Germinal center (tissue), 1 donor: ENCODE data around the gene MAP7D1.
"Not testable (repeated sequence)": the region's sequence is repeated elsewhere in the genome, so short reads cannot be mapped to it uniquely, and the experiment has no call there.

Source experiments
- DNase-seq: peaks from one replicate; pipeline ENCODE4 v3.0.0; 2012; ENCODE audit warnings: mixed read lengths, low spot score

MAP7D1 gene

GRCh38 chr1:36203554-36204346 lies 47.8 kb downstream of the MAP7D1 start:
- DNase-seq: no peak

DNA sequence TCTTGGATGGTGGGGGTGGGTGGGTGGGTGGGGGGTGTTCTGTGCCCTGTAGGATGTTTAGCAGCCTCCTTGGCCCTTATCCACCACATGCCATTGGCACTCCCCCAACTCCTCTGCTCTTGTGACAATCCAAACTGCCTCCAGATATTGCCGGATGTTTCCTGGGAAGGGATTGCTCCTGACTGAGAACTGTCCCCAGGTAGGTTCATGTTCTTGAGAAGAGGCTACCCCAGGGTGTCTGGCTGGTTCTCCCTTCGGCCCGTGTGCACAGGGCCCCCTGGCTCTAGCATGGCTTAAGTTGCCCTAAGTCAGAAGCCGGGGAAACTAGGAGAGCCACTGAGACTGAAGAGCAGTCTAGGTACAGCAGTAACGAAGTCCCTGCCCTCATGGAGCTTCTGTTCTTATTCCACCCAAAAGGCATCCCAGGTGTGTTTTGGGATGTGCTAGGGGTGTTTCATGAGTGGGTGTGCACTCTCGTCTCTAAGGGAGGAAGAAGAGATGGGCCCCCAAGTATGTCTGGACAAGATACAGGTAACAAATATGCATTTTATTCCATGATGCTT lies 48.5 kb downstream of the MAP7D1 start:
- no peak for DNase-seq

DNA sequence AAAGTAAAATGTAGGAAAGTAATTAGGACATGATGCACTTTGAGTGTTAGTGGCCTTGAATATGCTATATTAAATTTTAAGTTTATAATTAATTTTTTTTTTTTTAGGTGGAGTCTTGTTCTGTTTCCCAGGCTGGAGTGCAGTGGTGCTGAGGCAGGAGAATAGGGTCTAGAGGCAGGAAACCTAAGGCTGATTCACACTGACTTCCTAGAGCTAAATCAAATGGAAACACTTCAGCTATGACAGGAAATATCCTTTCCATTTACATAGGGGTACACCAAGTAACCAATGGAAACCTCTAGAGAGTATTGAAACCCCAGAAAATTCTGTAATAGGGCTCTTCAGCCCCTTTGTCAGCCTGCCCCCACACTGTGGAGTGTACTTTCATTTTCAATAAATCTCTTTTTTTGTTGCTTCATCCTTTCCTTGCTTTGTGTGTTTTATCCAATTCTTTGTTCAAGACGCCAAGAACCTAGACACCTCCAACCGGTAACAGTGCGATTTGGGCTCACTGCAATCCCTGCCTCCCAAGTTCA lies 50.4 kb downstream of the MAP7D1 start:
- DNase-seq: no peak

DNA sequence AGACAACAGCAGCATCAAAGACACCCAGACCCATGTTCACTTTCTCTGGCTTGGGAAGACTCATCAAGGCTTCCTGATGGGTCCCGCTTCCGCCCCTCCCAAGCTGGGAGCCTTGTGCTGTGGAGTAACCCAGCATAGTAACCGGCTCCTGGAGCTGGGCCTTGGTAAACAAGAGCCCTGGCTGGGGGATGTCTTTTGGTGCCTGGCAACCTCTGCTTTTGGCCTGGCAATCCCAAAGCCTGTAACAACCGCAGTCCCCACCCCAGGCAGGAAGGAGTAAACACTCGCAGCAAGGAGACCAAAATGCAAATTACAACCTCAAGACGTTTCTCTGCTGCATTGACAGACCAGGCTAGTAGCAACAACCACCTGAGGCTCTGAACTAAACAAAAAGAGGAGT lies 51.4 kb downstream of the MAP7D1 start:
- DNase-seq: no peak

DNA sequence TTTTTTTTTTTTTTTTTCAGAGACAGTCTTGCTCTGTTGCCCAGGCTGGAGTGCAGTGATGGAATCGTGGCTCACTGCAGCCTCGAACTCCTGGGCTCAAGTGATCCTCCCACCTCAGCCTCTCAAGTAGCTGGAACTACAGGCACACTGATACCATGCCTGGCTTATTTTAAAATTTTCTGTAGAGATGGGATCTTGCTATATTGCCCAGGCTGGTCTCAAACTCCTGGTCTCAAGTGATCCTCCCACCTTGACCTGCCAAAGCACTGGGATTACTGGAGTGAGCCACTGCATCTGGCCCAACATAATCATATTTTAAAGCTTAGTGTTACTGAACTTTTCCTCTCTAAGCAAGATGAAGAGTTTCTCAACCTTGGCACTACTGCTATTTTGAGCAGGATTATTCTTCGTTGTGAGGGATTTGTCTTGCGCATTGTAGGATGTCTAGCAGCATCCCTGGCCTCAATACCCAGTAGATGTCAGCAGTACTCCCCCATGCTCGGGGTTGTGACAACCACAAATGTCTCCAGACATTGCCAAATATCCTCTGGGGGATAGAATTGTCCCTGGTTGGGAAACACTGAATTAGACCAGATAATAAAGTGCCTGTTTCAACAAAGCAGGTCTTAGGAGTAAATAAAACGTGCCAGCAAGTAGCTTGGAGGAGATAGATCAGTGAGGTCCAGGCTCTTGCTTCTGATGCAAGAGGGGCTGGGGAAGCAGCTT lies 53.2 kb downstream of the MAP7D1 start:
- DNase-seq: no peak

DNA sequence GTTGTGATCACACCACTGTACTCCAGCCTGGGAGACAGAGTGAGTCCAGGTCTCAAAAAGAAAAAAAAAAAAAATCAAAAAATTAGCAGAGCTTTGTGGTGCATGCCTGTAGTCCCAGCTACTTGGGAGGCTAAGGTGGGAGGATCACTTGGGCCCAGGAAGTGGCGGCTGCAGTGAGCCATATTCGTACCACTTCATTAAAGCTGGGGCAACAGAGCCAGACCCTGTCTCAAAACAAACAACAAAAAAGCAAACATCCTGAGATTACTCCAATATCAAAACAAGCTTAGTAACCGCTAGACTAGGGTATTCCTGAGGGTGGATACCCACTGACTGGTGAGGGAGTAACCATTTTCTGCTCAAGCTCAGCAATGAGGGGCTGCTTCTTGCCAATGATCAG lies 55.3 kb downstream of the MAP7D1 start:
- no peak for DNase-seq

- no peak for DNase-seq
Observed at GRCh38 chr1:36211841-36212240, 55.9 kb downstream of the MAP7D1 start.

DNA sequence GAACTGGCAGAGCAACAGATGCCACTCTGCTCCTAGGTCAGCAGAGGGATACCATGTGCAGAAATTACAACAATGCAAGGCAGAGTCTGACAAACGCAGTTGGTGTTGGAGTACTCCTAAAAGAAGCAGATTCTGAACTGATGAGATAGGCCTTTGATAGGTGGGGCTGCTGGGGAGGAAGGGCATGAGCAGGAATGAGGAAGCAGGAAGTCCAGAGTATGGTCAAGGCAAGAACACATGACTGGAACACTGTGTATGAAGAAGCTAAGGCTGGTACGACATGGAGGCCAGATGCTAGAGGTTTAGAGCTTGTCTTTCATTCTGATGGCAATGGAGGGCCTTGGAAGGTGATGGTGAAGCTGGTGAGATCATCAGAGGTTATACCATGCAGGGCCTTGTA lies 56.8 kb downstream of the MAP7D1 start:
- no peak for DNase-seq

- no peak for DNase-seq
Observed at GRCh38 chr1:36217670-36218069, 61.7 kb downstream of the MAP7D1 start.

DNA sequence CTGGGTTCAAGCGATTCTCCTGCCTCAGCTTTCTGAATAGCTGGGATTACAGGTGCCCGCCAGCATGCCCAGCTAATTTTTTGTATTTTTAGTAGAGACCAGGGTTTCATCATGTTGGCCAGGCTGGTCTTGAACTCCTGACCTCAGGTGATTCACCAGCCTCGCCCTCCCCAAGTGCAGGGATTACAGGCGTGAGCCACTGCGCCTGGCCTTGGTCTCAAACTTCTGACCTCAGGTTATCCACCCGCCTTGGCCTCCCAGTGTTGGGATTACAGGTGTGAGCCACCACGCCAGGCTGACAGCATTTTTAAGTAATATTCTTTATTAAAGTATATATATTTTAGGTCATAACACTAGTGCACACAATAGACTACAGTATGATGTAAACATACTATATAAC lies 65.9 kb downstream of the MAP7D1 start:
- not testable (repeated sequence) for DNase-seq

- no peak for DNase-seq
Observed at GRCh38 chr1:36222481-36223380, 66.8 kb downstream of the MAP7D1 start.

DNA sequence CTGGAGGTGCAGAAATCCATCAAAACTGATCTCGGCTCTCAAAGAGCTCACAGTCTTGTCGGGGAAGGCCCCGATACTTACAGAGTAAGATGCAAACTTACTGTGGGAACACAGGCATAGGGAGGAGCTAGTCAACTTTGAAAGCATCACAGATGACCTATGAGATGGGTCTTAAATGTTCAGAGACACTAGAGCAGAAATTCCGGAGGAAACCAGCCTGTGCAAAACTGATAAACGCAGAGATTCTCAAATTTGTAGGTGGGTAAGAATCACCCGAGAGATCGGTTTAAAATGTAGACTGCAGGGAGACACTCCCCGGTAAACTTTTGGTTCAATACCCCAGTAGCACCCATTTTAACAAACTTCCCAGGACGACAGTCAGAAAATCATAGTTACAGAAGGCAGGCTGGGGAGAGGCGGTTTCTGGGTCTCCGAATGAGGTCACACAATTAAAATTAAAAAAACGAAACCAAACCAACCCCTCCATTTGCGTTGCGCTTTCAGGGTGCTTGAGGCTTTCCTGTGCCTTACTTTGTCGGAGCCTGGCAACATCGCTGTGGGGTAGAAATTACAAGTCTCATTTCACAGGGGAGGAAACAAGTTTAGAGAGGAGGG lies 67.5 kb downstream of the MAP7D1 start:
- DNase-seq: peak; percentile 56

GRCh38 chr1:36223996-36224536 lies 68.1 kb downstream of the MAP7D1 start, which contains the start of gene THRAP3:
TSS of gene THRAP3 (plus strand) at chr1:36224443. CDS start at chr1:36282564, 58,121 bp downstream.
- DNase-seq: peak; percentile 97

DNA sequence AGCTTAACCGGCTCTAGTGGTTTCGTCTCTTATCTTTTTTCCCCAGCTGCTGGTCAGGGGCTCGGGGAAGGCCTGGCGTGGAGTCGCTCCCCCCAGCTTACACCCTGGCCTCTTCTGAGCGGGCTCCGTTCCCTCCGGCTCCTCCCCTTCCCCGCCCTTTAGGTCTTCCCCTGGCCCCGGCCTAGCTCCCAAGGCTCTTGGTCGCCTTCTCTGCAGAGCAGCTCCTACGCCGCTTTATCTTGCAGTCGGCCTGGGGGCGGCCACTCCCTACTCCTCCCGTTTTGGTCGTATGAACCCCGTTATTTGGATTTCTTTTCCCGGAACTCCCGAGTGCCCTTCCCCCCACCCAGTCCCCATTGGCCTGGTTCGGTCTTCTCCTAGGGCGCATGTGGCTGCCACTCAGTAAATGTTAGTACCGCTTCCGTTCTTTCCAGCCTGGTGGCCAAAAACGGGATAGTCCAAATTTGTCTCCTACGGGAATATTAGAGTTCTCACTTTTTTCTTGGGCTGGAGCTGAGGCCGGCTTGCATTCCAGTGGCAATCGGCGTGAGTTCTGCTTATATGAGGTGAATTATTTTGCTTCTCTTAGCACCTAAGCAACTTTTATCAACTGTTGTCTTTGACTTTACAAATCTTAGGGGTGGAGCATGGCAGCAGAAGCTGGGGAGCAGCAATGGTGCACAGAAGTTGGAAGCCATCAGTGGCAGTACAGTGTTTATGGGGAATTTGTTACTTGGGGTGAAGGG lies 68.8 kb downstream of the MAP7D1 start:
- DNase-seq: peak; percentile 86

DNA sequence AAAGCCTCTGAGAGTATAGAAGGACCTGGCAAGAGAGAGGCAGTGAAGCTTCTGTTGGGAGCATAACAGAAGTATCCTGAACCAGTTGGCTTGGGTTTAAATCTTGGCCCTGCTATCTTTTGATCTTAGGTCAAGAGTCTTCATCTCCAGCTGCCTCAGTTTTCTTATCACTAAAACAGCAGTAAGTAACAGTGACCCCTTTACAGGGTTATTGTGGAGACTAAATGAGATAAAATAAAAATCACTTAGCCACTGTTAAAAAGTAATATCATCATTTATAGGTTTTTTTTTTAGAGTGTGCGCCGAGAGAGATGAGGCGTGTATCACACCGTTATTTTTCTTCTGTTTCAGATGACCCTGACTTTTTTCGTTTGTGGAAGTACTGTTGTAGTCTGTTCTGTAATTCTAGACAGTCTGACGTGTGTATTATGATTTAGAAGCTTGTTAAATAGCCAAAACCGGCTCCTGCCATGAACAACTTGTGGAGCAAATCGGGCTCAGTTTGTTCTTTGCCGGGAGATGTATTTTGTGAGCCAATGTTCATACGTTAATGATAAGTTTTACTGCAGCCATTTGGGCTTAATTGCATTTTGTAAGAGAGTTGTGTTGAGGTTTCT lies 69.4 kb downstream of the MAP7D1 start:
- no peak for DNase-seq

GRCh38 chr1:36230279-36230678 lies 74.3 kb downstream of the MAP7D1 start:
- DNase-seq: not testable (repeated sequence)
